BJ (cell line): Measurements from ENCODE around the gene GDA. TPM values are rescaled to one million over a fixed set of nuclear protein-coding genes. Genes with fewer than 3 reads are reported as not detected.

Experiments
- CTCF ChIA-PET: fragments of 350-600 bp; formaldehyde crosslinking; extraction: SDS; loops from one replicate; lab custom pipeline; 2021; ENCODE audit warnings: antibody characterized with exemption, inconsistent platforms; lab: Yijun Ruan, JAX
- POLR2A ChIA-PET: fragments of 300-600 bp; sonication (Branson Sonifier 250); formaldehyde crosslinking; extraction: SDS; loops from one replicate; lab custom pipeline; 2021; ENCODE audit warnings: antibody characterized with exemption; lab: Charles Lee
- DNase-seq: peaks from one replicate; pipeline ENCODE4 v3.0.0-alpha.2; 2011; ENCODE audit warnings: low read depth
- H3K27me3 ChIP-seq: 2 replicates; pipeline ENCODE4 v1.6.0; 2011; ENCODE audit warnings: low read length; ENCODE audit not compliant: control insufficient read depth, insufficient read depth
- H3K36me3 ChIP-seq: 2 replicates; pipeline ENCODE4 v1.5.1; 2011; ENCODE audit warnings: low read length; ENCODE audit not compliant: control insufficient read depth, insufficient read depth
- H3K4me3 ChIP-seq: 2 replicates; pipeline ENCODE4 v1.5.1; 2011; ENCODE audit warnings: low read depth, mild to moderate bottlenecking, control low read depth, low read length
- polyA plus RNA-seq: library from polyadenylated mRNA; depleted of rRNA; stranded (reverse); fragments of >200 nt; gene quantifications from 2 replicates; pipeline ENCODE4 v1.2.3, GENCODE V29; 2011
- TF ChIP-seq, protein P1 (sequence below): IDR thresholded peaks from 2 replicates; pipeline ENCODE4 v1.5.1; 2011; ENCODE audit warnings: low read depth, mild to moderate bottlenecking, control low read depth, inconsistent platforms, low read length, moderate library complexity; ENCODE audit not compliant: insufficient read depth

The GDA gene
- polyA plus RNA-seq, 1 experiment: not detected

- H3K4me3 ChIP-seq: no peak overlapping the region
- no peaks in the 10 kb centered on the region for H3K27me3 ChIP-seq
- ChIA-PET CTCF (interaction anchor here (1.5 to 2.2 kb wide), 2 partner anchors 70 to 163 kb away, joined by 6 to 7 read pairs; no protein-coding TSS in a partner anchor), POLR2A (no interaction called here)
- DNase-seq: no peak
- H3K36me3 ChIP-seq: no peaks in the 10 kb centered on the region
- TF ChIP-seq, protein P1, sequence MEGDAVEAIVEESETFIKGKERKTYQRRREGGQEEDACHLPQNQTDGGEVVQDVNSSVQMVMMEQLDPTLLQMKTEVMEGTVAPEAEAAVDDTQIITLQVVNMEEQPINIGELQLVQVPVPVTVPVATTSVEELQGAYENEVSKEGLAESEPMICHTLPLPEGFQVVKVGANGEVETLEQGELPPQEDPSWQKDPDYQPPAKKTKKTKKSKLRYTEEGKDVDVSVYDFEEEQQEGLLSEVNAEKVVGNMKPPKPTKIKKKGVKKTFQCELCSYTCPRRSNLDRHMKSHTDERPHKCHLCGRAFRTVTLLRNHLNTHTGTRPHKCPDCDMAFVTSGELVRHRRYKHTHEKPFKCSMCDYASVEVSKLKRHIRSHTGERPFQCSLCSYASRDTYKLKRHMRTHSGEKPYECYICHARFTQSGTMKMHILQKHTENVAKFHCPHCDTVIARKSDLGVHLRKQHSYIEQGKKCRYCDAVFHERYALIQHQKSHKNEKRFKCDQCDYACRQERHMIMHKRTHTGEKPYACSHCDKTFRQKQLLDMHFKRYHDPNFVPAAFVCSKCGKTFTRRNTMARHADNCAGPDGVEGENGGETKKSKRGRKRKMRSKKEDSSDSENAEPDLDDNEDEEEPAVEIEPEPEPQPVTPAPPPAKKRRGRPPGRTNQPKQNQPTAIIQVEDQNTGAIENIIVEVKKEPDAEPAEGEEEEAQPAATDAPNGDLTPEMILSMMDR: no peak
Measured at GRCh38 chr9:72202009-72202408, 52.8 kb downstream of the GDA start.

- no peaks in the 10 kb centered on the region for H3K36me3 ChIP-seq
- no peak for DNase-seq
- ChIA-PET CTCF (interaction anchor here (0.7 to 2.2 kb wide), 10 partner anchors 9 to 620 kb away, joined by 3 to 7 read pairs (median 4); no protein-coding TSS in a partner anchor), POLR2A (no interaction called here)
- H3K4me3 ChIP-seq: no peak overlapping the region
- peaks cover 2% of the 10 kb centered on the region; the same call in 1 of the 2 replicates for H3K27me3 ChIP-seq
- TF ChIP-seq, protein P1: peak; percentile 69
Measured at GRCh38 chr9:72203205-72203803, 54.1 kb downstream of the GDA start.

GRCh38 chr9:72204062-72204461 is 54.8 kb downstream of the GDA start:
- Histone ChIP-seq H3K27me3 (peaks cover 3% of the 10 kb centered on the region; the same call in 1 of the 2 replicates), H3K4me3 (no peak overlapping the region), H3K36me3 (no peaks in the 10 kb centered on the region)
- ChIA-PET POLR2A (no interaction called here), CTCF (interaction anchor here (0.7 to 1.6 kb wide), 7 partner anchors 10 to 619 kb away, joined by 3 to 6 read pairs (median 4); no protein-coding TSS in a partner anchor)
- no peak for DNase-seq
- TF ChIP-seq, protein P1: no peak

GRCh38 chr9:72205513-72205912 is 56.3 kb downstream of the GDA start:
- TF ChIP-seq, protein P1: no peak
- peaks cover 3% of the 10 kb centered on the region; the same call in 1 of the 2 replicates for H3K27me3 ChIP-seq
- DNase-seq: no peak
- H3K4me3 ChIP-seq: no peak overlapping the region
- POLR2A ChIA-PET: interaction anchor here (0.6 kb wide), 1 partner anchor 34 kb away, joined by 3 read pairs; no protein-coding TSS in a partner anchor
- H3K36me3 ChIP-seq: no peaks in the 10 kb centered on the region
- CTCF ChIA-PET: interaction anchor here (1.1 to 1.5 kb wide), 4 partner anchors 9 to 617 kb away, joined by 3 to 6 read pairs (median 3); no protein-coding TSS in a partner anchor

DNA sequence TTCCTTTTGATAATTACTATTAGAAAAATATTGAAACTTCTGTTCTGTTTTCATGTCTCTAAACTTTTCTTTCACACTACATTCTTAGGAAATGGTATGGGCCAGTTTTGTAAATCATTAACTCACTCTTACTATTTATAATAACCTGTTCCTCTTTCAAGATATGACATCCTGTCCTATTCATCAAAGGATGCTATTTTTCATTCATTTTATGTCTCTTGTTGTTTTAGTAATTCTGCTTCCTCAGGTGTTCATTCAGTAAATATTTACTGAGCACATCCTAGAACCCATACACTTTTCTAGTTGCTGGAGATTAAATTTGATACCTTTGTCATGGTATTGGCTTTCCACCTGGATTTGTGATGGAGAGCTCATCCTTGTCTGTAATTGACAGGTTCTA is 58.0 kb downstream of the GDA start:
- TF ChIP-seq, protein P1: no peak
- ChIA-PET POLR2A (no interaction called here), CTCF (no interaction called here)
- Histone ChIP-seq H3K4me3 (no peak overlapping the region), H3K36me3 (no peaks in the 10 kb centered on the region), H3K27me3 (peaks cover 3% of the 10 kb centered on the region; the same call in 1 of the 2 replicates)
- no peak for DNase-seq
